ENCODE data around the gene CAMK2G. TPM values are rescaled to one million over a fixed set of nuclear protein-coding genes. Genes with fewer than 3 reads are reported as not detected.
"Not testable (repeated sequence)": the region's sequence is repeated elsewhere in the genome, so short reads cannot be mapped to it uniquely, and the experiment has no call there.

The CAMK2G gene
- total RNA-seq, 1 donor from 2014 or later, result 48.9 TPM

DNA sequence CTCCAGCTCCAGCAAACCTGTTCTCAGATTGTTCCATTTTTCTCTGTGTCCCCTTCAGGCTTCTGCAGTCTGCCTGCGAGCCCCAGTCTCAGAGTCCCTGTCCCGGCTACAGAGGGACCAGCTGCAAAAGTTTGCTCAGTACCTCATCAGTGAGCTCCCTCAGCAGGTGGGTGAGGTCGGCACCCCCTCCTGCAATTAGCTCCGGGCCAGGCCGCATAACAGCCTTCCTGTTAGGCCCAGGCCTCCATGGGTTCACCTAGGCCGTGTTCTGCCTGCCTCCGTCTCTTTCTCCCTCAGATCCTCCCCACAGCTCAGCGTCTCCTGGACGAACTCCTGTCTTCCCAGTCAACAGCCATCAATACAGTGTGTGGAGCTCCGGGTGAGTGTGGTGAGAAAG, 84.7 kb downstream of the CAMK2G start:
- Histone ChIP-seq H3K36me3 (peaks cover 6 to 61% of the 10 kb centered on the region in 2 donors), H3K4me1 (peaks cover 29% of the 10 kb centered on the region), H3K9me3 (no peaks in the 10 kb centered on the region), H3K27me3 (no peaks in the 10 kb centered on the region), H3K27ac (no peak overlapping the region), H3K4me3 (no peak overlapping the region)
- DNase-seq (ENCODE audit: extremely low spot score in 2 of 2), result no peak
- TF ChIP-seq, protein P1, sequence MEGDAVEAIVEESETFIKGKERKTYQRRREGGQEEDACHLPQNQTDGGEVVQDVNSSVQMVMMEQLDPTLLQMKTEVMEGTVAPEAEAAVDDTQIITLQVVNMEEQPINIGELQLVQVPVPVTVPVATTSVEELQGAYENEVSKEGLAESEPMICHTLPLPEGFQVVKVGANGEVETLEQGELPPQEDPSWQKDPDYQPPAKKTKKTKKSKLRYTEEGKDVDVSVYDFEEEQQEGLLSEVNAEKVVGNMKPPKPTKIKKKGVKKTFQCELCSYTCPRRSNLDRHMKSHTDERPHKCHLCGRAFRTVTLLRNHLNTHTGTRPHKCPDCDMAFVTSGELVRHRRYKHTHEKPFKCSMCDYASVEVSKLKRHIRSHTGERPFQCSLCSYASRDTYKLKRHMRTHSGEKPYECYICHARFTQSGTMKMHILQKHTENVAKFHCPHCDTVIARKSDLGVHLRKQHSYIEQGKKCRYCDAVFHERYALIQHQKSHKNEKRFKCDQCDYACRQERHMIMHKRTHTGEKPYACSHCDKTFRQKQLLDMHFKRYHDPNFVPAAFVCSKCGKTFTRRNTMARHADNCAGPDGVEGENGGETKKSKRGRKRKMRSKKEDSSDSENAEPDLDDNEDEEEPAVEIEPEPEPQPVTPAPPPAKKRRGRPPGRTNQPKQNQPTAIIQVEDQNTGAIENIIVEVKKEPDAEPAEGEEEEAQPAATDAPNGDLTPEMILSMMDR (IDR thresholded peaks at IDR 0.05), result no peak
- TF ChIP-seq POLR2AphosphoS5 (IDR thresholded peaks at IDR 0.05; ENCODE audit: insufficient read depth in 1 of 2, low read depth in 1 of 2) (no peak), POLR2A (IDR thresholded peaks at IDR 0.05) (no peak)
- intact Hi-C loops (cut with DNase I), result no loop called here

DNA sequence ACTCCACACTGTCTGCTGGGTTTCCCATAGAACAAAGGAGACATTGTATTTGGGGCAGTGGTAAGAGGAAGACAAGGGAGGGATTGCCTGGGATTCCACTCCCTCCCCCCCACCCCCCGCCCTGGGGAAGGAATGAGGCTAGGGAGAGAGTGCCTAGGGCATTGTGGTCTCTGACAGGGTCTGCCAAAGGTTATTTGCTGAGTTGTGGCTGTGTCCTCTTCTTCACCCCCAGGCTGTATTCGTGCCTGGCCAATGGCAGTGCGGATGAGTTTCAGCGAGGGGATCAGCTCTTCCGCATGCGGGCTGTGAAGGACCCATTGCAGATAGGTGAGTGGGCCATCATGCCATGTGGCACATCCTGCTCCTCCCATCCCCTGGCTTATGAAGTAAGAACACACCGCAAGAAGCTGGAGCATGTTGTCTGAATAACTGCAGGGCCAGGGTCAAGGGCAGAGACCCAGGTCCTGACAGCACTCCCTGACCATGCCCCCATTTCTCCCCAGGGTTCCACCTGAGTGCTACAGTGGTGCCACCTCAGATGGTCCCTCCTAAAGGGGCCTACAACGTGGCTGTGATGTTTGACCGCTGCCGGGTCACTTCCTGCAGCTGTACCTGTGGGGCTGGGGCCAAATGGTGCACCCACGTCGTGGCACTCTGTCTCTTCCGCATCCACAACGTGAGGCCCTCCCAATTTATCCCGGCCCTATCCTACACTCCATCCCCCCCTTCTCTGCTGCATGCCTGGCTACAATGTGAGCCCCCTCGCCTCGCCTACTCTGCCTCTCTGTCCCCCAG, 85.3 kb downstream of the CAMK2G start:
- Histone ChIP-seq H3K9me3 (no peaks in the 10 kb centered on the region), H3K4me1 (peaks cover 29% of the 10 kb centered on the region), H3K27me3 (no peaks in the 10 kb centered on the region), H3K4me3 (no peak overlapping the region), H3K27ac (no peak overlapping the region), H3K36me3 (peaks cover under 1 to 55% of the 10 kb centered on the region in 2 donors)
- intact Hi-C loops (cut with DNase I), result no loop called here
- no peak for TF ChIP-seq POLR2AphosphoS5 (IDR thresholded peaks at IDR 0.05; ENCODE audit: insufficient read depth in 1 of 2, low read depth in 1 of 2)
- DNase-seq (ENCODE audit: extremely low spot score in 2 of 2), result no peak

DNA sequence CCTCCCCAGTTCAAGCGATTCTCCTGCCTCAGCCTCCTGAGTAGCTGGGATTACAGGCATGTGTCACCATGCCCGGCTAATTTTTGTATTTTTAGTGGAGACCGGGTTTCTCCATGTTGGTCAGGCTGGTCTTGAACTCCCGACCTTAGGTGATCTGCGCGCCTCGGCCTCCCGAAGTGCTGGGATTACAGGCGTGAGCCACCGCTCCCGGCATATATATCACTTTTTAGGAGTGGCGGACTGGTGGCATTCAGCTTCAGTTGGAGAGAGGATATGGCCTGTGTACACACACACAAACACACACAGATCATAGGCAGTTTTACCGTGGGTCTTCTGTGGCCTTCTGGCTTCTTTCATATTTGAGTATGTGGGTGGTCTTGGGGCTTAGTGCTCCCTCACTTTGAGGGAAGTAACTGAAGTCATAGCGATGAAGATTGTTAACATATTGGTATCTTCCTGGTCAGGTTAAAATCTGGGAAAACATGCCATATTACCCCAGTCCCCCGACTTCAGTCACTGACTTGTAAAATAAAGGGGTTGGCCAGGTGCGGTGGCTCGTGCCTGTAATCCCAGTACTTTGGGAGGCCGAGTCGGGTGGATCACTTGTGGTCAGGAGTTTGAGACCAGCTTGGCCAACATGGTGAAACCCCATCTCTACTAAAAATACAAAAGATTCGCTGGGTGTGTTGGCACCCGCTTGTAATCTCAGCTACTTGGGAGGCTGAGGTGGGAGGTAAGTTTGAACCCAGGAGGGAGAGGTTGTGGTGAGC, 87.1 kb downstream of the CAMK2G start:
- Histone ChIP-seq H3K4me3 (peak overlapping the region; percentile 19 to 64), H3K36me3 (peaks cover 0 to 37% of the 10 kb centered on the region in 2 donors), H3K4me1 (peaks cover 45% of the 10 kb centered on the region)
- H3K9me3 ChIP-seq; DNase-seq (ENCODE audit: extremely low spot score in 2 of 2); H3K27ac ChIP-seq; H3K27me3 ChIP-seq; intact Hi-C loops (cut with DNase I): not testable (repeated sequence)

DNA sequence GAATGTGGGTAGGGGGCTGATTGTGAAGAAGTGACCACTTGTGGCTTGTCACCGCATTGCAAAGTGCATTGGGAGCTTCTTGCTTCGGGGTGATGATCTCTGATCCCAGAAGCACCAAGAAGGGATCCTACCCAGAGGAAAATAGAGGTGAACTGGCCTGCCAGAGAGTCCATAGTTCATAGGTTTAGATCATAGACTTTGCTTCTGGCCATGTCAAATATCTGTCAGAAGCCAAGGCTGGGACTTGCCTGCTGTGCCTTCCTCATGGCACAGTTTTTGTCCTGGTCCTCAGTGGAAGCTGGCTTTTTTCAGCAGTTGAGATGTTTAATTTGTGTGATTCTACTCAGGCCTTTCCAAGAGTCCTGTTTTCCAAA, 87.9 kb downstream of the CAMK2G start:
- H3K27me3 ChIP-seq, result no peaks in the 10 kb centered on the region
- intact Hi-C loops (cut with DNase I), result no loop called here
- TF ChIP-seq POLR2A (IDR thresholded peaks at IDR 0.05), result no peak
- no peak for TF ChIP-seq POLR2AphosphoS5 (IDR thresholded peaks at IDR 0.05; ENCODE audit: insufficient read depth in 1 of 2, low read depth in 1 of 2)
- TF ChIP-seq, protein P1 (IDR thresholded peaks at IDR 0.05), result no peak
- H3K27ac ChIP-seq, result peak overlapping the region; percentile 81
- H3K4me3 ChIP-seq, result peak overlapping the region; percentile 64 to 92
- H3K9me3 ChIP-seq, result no peaks in the 10 kb centered on the region
- peaks cover 47% of the 10 kb centered on the region for H3K4me1 ChIP-seq
- no peak for DNase-seq (ENCODE audit: extremely low spot score in 2 of 2)
- H3K36me3 ChIP-seq, result peaks cover 0 to 30% of the 10 kb centered on the region in 2 donors

DNA sequence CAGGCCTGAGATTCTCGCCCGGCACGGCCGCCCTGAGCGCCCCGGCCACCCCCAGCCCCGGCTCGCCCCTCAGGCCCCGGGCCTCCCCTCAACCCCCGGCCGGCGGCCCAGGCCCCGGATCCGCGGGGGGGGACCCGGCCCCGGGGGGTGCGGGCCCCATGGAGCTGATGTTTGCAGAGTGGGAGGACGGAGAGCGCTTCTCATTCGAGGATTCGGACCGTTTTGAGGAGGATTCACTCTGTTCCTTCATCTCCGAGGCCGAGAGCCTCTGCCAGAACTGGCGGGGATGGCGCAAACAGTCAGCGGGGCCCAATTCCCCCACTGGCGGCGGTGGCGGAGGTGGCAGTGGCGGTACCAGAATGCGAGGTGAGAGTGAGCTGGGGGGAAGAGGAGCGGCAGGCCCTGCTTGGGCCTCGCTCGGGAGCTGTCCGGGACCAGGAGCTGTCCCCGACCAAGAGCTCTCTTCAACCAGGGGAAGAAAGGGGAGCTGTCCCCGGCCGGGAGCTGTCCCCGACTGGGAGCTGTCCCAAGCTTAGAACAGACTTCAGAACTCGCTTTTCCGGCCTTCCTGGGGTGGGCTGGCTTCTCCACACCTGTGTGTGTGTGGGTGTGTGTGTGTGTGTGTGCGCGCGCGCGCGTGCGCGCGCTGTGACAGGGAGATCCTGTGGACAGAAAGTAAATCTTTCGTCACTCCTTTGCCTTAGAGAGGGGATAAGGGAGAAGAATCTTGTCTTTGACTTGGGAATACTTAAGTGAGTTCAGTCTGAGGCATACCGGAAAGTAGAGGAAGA, 88.4 kb downstream of the CAMK2G start:
- H3K36me3 ChIP-seq, result peaks cover 0 to 24% of the 10 kb centered on the region in 2 donors

More for the DNA sequence above, 88.4 kb downstream of the CAMK2G start:
- peaks cover 53% of the 10 kb centered on the region for H3K4me1 ChIP-seq
- intact Hi-C loops (cut with DNase I), result no loop called here
- DNase-seq (ENCODE audit: extremely low spot score in 2 of 2), result no peak
- no peaks in the 10 kb centered on the region for H3K27me3 ChIP-seq
- H3K9me3 ChIP-seq, result no peaks in the 10 kb centered on the region
- H3K4me3 ChIP-seq, result peak overlapping the region; percentile 64 to 92
- peak overlapping the region; percentile 81 for H3K27ac ChIP-seq
- TF ChIP-seq POLR2A (IDR thresholded peaks at IDR 0.05) (no peak), POLR2AphosphoS5 (IDR thresholded peaks at IDR 0.05; ENCODE audit: insufficient read depth in 1 of 2, low read depth in 1 of 2) (no peak)
- TF ChIP-seq, protein P1 (IDR thresholded peaks at IDR 0.05), result no peak

Data from vagina (tissue), 2 donors.